A673 (cell line): ENCODE results near the gene PIRT. TPM values are rescaled to one million over a fixed set of nuclear protein-coding genes. Genes with fewer than 3 reads are reported as not detected.

ENCODE experiments used
- BruUV-seq: library from RNA; stranded (reverse); fragments of 400-500 nt; replicated peaks from 2 replicates; lab custom pipeline; 2021; lab: Mats Ljungman, UMichigan
- CTCF ChIA-PET: fragments of 300-600 bp; sonication (Branson Sonifier 250); formaldehyde crosslinking; loops from one replicate; lab custom pipeline; 2022; ENCODE audit warnings: antibody characterized with exemption; lab: Charles Lee
- POLR2A ChIA-PET: fragments of 300-600 bp; sonication (Branson Sonifier 250); formaldehyde crosslinking; loops from one replicate; lab custom pipeline; 2022; ENCODE audit warnings: antibody characterized with exemption; ENCODE audit not compliant: low non-redundant PET; lab: Charles Lee
- DNase-seq: peaks from one replicate; pipeline ENCODE4 v3.0.0-alpha.2; 2015; ENCODE audit warnings: low spot score
- H3K27ac ChIP-seq: fragments of 200-600 bp; sonication (generic); 2 replicates; pipeline ENCODE4 v1.5.1; 2016; ENCODE audit warnings: mixed run types, low read depth, mild to moderate bottlenecking, mixed read lengths, antibody characterized with exemption, low read length; ENCODE audit not compliant: poor library complexity, severe bottlenecking
- H3K27me3 ChIP-seq: fragments of 200-600 bp; sonication (generic); replicated peaks from 2 replicates; pipeline ENCODE4 v1.6.1; 2017; ENCODE audit warnings: mixed run types, low read depth, mild to moderate bottlenecking, mixed read lengths, antibody characterized with exemption, low read length; ENCODE audit not compliant: insufficient read depth, poor library complexity
- H3K36me3 ChIP-seq: fragments of 200-600 bp; sonication (generic); 2 replicates; pipeline ENCODE4 v1.6.1; 2016; ENCODE audit warnings: mixed run types, mild to moderate bottlenecking, mixed read lengths, antibody characterized with exemption, low read length; ENCODE audit not compliant: insufficient read depth, poor library complexity, severe bottlenecking
- H3K4me1 ChIP-seq: fragments of 200-600 bp; sonication (generic); 2 replicates; pipeline ENCODE4 v1.6.1; 2017; ENCODE audit warnings: mixed run types, mild to moderate bottlenecking, mixed read lengths, antibody characterized with exemption, low read length; ENCODE audit not compliant: insufficient read depth, poor library complexity, severe bottlenecking
- H3K4me3 ChIP-seq: fragments of 200-600 bp; sonication (generic); 2 replicates; pipeline ENCODE4 v1.5.1; 2016; ENCODE audit warnings: low read depth, mixed run types, mild to moderate bottlenecking, mixed read lengths, low read length; ENCODE audit not compliant: poor library complexity, severe bottlenecking
- H3K9me3 ChIP-seq: fragments of 200-600 bp; sonication (generic); 2 replicates; pipeline ENCODE4 v1.6.1; 2016; ENCODE audit warnings: mixed run types, low read depth, mild to moderate bottlenecking, mixed read lengths, antibody characterized with exemption, low read length; ENCODE audit not compliant: poor library complexity, severe bottlenecking
- CTCF ChIP-seq: fragments of 300-800, 200-600 bp; sonication (generic); conservative IDR thresholded peaks from 2 replicates; pipeline ENCODE4 v1.5.1; 2017; ENCODE audit warnings: low read depth, mild to moderate bottlenecking, antibody characterized with exemption, low read length, moderate library complexity, mixed read lengths
- EZH2 ChIP-seq: fragments of 200-600 bp; sonication (generic); IDR thresholded peaks from 2 replicates; pipeline ENCODE4 v1.6.1; 2017; ENCODE audit warnings: borderline replicate concordance, low read depth, mild to moderate bottlenecking, mixed read lengths, antibody characterized with exemption, low read length; ENCODE audit not compliant: poor library complexity, severe bottlenecking
- intact Hi-C: fragments of 100-400 bp; cut with micrococcal nuclease; formaldehyde crosslinking; loops from one replicate; pipeline ENCODE4 v1.10.0; 2022; ENCODE audit not compliant: unreplicated experiment
- total RNA-seq: library from RNA; stranded (reverse); gene quantifications from 2 replicates; pipeline ENCODE4 v1.2.3, GENCODE V29; 2021

The PIRT gene
- total RNA-seq, 1 experiment from 2014 or later, result not detected

- H3K36me3 ChIP-seq, result no peaks in the 10 kb centered on the region
- H3K27me3 ChIP-seq, result peaks cover 16% of the 10 kb centered on the region
- intact Hi-C loops, result no loop called here
- no peak for DNase-seq
- no peak overlapping the region for H3K4me3 ChIP-seq
- no peak overlapping the region for H3K27ac ChIP-seq
- peaks cover 4% of the 10 kb centered on the region for H3K4me1 ChIP-seq
- POLR2A ChIA-PET, result no interaction called here
- CTCF ChIA-PET, result no interaction called here
- no peak for TF ChIP-seq CTCF
- no peak for TF ChIP-seq EZH2
- no peaks in the 10 kb centered on the region for H3K9me3 ChIP-seq
- no TSS peak for BruUV-seq
Observed at GRCh38 chr17:10842658-10843057, 4.8 kb upstream of the PIRT start.

GRCh38 chr17:10838682-10839081 lies 795 bp upstream of the PIRT start:
- intact Hi-C loops, result no loop called here

GRCh38 chr17:10836966-10837590 lies 809 bp downstream of the PIRT start:
- no peak for TF ChIP-seq CTCF
- no peak for TF ChIP-seq EZH2
- intact Hi-C loops, result no loop called here
- H3K36me3 ChIP-seq, result no peaks in the 10 kb centered on the region
- H3K27ac ChIP-seq, result no peak overlapping the region
- H3K27me3 ChIP-seq, result peaks cover 7% of the 10 kb centered on the region
- no peak overlapping the region for H3K4me3 ChIP-seq
- ChIA-PET CTCF (no interaction called here), POLR2A (no interaction called here)
- H3K9me3 ChIP-seq, result no peaks in the 10 kb centered on the region
- H3K4me1 ChIP-seq, result no peaks in the 10 kb centered on the region
- DNase-seq, result no peak
- BruUV-seq, result no TSS peak

More at GRCh38 chr17:10838682-10839081, 795 bp upstream of the PIRT start:
- Histone ChIP-seq H3K27ac (no peak overlapping the region), H3K4me1 (no peaks in the 10 kb centered on the region), H3K9me3 (no peaks in the 10 kb centered on the region), H3K36me3 (no peaks in the 10 kb centered on the region), H3K27me3 (peaks cover 11% of the 10 kb centered on the region), H3K4me3 (no peak overlapping the region)
- no peak for TF ChIP-seq EZH2
- TF ChIP-seq CTCF, result no peak
- CTCF ChIA-PET, result interaction anchor here (1.1 kb wide), 1 partner anchor 192 kb away, joined by 3 read pairs; no protein-coding TSS in a partner anchor
- POLR2A ChIA-PET, result no interaction called here
- no TSS peak for BruUV-seq
- DNase-seq, result no peak
